ENCODE results near the gene MTHFSD.

DNA sequence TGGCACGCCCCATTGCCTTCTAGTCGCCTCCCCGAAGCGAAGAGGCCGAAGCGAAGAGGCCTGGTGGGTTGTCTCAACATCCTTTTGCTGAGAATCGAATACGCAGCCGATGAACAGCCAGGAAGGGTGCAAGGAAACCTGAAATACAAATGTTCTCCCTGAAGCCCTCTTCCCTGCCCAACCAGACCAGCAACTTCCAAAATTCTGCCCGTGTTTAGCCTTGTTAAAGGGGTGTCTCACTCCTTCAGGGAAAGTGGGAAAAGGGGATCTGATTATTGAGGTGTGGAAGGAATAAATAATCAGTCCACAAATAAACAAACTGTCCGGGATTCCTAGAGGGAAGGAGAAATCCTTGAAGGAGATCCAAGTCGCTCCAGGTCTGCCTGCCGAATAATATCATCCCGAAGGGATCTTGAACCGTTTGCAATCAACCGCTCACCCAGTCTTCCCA lies 10.2 kb upstream of the MTHFSD start:
- TF ChIP-seq ZNF384 (IDR thresholded peaks at IDR 0.05; ENCODE audit: borderline replicate concordance, low read depth, low read length) (no peak), GABPA (IDR thresholded peaks at IDR 0.05; ENCODE audit: low read depth) (no peak), EZH2 (IDR thresholded peaks at IDR 0.05; ENCODE audit: borderline replicate concordance, control insufficient read depth, low read depth, low read length) (0 out of 2 replicates have a peak, but pooled peaks have one; percentile 39), TCF12 (IDR thresholded peaks at IDR 0.05; ENCODE audit: low read depth, low read length) (no peak), BACH1 (IDR thresholded peaks at IDR 0.05; ENCODE audit: borderline replicate concordance) (no peak), SMC3 (IDR thresholded peaks at IDR 0.05; ENCODE audit: borderline replicate concordance, low read length) (no peak), EP300 (IDR thresholded peaks at IDR 0.05; ENCODE audit: borderline replicate concordance in 1 of 2, control insufficient read depth in 1 of 2, low read depth in 2 of 2, low read length in 2 of 2) (no peak), MXI1 (IDR thresholded peaks at IDR 0.05; ENCODE audit: low read depth, low read length) (no peak), NR2C2 (IDR thresholded peaks at IDR 0.05; ENCODE audit: borderline replicate concordance, control insufficient read depth, insufficient read length, low read depth) (no peak)
- TF ChIP-seq, protein P1, sequence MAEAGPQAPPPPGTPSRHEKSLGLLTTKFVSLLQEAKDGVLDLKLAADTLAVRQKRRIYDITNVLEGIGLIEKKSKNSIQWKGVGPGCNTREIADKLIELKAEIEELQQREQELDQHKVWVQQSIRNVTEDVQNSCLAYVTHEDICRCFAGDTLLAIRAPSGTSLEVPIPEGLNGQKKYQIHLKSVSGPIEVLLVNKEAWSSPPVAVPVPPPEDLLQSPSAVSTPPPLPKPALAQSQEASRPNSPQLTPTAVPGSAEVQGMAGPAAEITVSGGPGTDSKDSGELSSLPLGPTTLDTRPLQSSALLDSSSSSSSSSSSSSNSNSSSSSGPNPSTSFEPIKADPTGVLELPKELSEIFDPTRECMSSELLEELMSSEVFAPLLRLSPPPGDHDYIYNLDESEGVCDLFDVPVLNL (IDR thresholded peaks at IDR 0.05; ENCODE audit: low read depth, low read length) = no peak
- TF ChIP-seq, protein P2, sequence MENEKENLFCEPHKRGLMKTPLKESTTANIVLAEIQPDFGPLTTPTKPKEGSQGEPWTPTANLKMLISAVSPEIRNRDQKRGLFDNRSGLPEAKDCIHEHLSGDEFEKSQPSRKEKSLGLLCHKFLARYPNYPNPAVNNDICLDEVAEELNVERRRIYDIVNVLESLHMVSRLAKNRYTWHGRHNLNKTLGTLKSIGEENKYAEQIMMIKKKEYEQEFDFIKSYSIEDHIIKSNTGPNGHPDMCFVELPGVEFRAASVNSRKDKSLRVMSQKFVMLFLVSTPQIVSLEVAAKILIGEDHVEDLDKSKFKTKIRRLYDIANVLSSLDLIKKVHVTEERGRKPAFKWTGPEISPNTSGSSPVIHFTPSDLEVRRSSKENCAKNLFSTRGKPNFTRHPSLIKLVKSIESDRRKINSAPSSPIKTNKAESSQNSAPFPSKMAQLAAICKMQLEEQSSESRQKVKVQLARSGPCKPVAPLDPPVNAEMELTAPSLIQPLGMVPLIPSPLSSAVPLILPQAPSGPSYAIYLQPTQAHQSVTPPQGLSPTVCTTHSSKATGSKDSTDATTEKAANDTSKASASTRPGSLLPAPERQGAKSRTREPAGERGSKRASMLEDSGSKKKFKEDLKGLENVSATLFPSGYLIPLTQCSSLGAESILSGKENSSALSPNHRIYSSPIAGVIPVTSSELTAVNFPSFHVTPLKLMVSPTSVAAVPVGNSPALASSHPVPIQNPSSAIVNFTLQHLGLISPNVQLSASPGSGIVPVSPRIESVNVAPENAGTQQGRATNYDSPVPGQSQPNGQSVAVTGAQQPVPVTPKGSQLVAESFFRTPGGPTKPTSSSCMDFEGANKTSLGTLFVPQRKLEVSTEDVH (IDR thresholded peaks at IDR 0.05; ENCODE audit: low read depth, partially characterized antibody) = no peak
- TF ChIP-seq, protein P3, sequence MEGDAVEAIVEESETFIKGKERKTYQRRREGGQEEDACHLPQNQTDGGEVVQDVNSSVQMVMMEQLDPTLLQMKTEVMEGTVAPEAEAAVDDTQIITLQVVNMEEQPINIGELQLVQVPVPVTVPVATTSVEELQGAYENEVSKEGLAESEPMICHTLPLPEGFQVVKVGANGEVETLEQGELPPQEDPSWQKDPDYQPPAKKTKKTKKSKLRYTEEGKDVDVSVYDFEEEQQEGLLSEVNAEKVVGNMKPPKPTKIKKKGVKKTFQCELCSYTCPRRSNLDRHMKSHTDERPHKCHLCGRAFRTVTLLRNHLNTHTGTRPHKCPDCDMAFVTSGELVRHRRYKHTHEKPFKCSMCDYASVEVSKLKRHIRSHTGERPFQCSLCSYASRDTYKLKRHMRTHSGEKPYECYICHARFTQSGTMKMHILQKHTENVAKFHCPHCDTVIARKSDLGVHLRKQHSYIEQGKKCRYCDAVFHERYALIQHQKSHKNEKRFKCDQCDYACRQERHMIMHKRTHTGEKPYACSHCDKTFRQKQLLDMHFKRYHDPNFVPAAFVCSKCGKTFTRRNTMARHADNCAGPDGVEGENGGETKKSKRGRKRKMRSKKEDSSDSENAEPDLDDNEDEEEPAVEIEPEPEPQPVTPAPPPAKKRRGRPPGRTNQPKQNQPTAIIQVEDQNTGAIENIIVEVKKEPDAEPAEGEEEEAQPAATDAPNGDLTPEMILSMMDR (IDR thresholded peaks at IDR 0.05 in 2 of 3, conservative IDR thresholded peaks at IDR 0.05 in 1 of 3; ENCODE audit: control insufficient read depth in 2 of 3, extremely low read depth in 1 of 3, insufficient read depth in 1 of 3, low read depth in 3 of 3, low read length in 3 of 3) = no peak
- TF ChIP-seq, protein P4, sequence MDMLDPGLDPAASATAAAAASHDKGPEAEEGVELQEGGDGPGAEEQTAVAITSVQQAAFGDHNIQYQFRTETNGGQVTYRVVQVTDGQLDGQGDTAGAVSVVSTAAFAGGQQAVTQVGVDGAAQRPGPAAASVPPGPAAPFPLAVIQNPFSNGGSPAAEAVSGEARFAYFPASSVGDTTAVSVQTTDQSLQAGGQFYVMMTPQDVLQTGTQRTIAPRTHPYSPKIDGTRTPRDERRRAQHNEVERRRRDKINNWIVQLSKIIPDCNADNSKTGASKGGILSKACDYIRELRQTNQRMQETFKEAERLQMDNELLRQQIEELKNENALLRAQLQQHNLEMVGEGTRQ (IDR thresholded peaks at IDR 0.05; ENCODE audit: borderline replicate concordance, low read depth, low read length) = no peak
- TF ChIP-seq, protein P5, sequence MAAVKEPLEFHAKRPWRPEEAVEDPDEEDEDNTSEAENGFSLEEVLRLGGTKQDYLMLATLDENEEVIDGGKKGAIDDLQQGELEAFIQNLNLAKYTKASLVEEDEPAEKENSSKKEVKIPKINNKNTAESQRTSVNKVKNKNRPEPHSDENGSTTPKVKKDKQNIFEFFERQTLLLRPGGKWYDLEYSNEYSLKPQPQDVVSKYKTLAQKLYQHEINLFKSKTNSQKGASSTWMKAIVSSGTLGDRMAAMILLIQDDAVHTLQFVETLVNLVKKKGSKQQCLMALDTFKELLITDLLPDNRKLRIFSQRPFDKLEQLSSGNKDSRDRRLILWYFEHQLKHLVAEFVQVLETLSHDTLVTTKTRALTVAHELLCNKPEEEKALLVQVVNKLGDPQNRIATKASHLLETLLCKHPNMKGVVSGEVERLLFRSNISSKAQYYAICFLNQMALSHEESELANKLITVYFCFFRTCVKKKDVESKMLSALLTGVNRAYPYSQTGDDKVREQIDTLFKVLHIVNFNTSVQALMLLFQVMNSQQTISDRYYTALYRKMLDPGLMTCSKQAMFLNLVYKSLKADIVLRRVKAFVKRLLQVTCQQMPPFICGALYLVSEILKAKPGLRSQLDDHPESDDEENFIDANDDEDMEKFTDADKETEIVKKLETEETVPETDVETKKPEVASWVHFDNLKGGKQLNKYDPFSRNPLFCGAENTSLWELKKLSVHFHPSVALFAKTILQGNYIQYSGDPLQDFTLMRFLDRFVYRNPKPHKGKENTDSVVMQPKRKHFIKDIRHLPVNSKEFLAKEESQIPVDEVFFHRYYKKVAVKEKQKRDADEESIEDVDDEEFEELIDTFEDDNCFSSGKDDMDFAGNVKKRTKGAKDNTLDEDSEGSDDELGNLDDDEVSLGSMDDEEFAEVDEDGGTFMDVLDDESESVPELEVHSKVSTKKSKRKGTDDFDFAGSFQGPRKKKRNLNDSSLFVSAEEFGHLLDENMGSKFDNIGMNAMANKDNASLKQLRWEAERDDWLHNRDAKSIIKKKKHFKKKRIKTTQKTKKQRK (IDR thresholded peaks at IDR 0.05; ENCODE audit: low read depth, low read length) = no peak

Data from GM12878 (cell line).